HepG2 (cell line): ENCODE measurements around the gene TMEM35B. TPM values are rescaled to one million over a fixed set of nuclear protein-coding genes. Genes with fewer than 3 reads are reported as not detected.

Experiments used
- ATAC-seq: fragments of 200-7000 bp; cut with Tn5 transposase; 3 replicates; pipeline ENCODE4 v1.9.1; 2020; ENCODE audit warnings: mild to moderate bottlenecking, moderate library complexity
- BruUV-seq: library from RNA; stranded (reverse); fragments of 400-500 nt; replicated peaks from 2 replicates; lab custom pipeline; 2021; lab: Mats Ljungman, UMichigan
- CTCF ChIA-PET: fragments of 300-600 bp; formaldehyde crosslinking; extraction: SDS; loops from one replicate; lab custom pipeline; 2021; ENCODE audit warnings: low total read pairs, inconsistent platforms, low intra/inter-chr PET ratio; lab: Yijun Ruan, JAX
- POLR2A ChIA-PET: fragments of 350-600 bp; sonication (Branson Sonifier 250); formaldehyde crosslinking; loops from one replicate; lab custom pipeline; 2020; ENCODE audit warnings: antibody characterized with exemption, inconsistent platforms; lab: Yijun Ruan, JAX
- DNase-seq: peaks from one replicate; pipeline ENCODE4 v3.0.0-alpha.2; 2015; ENCODE audit warnings: low spot score
- FAIRE-seq: peaks from 3 replicates; lab custom pipeline; 2011; peaks lifted over from hg19 to GRCh38; lab: Jason Lieb, UNC
- H2AFZ ChIP-seq: one replicate; pipeline ENCODE4 v1.6.1; 2011; ENCODE audit warnings: low read length, inconsistent platforms
- H3K27ac ChIP-seq: fragments of 300-600 bp; 3 replicates; pipeline ENCODE4 v1.8.0; 2011; ENCODE audit warnings: mixed run types, mild to moderate bottlenecking, mixed read lengths, low read length, inconsistent platforms; ENCODE audit not compliant: insufficient read depth; ENCODE audit errors: extremely low read length
- H3K27me3 ChIP-seq, 2 experiments: fragments of 200-600 bp in 1 of 2; 2 replicates in 1 of 2; 3 replicates in 1 of 2; pipeline versions ENCODE4 v1.6.0 to v1.8.0; 2011; ENCODE audit warnings: low read length in 2 of 2, mild to moderate bottlenecking in 2 of 2, moderate library complexity in 2 of 2, inconsistent platforms in 1 of 2; ENCODE audit not compliant: insufficient read depth in 2 of 2, control insufficient read depth in 1 of 2
- H3K36me3 ChIP-seq, 2 experiments: fragments of 200-600 bp in 1 of 2; replicated peaks in 1 of 2; 2 replicates in 1 of 2; 3 replicates in 1 of 2; pipeline versions ENCODE4 v1.5.1 to v1.8.0; 2011; ENCODE audit warnings: low read length in 2 of 2, inconsistent platforms in 1 of 2; ENCODE audit not compliant: insufficient read depth in 2 of 2, control insufficient read depth in 1 of 2
- H3K4me1 ChIP-seq: 2 replicates; pipeline ENCODE4 v1.5.1; 2012; ENCODE audit warnings: low read length, inconsistent platforms; ENCODE audit not compliant: insufficient read depth
- H3K4me2 ChIP-seq: 2 replicates; pipeline ENCODE4 v1.6.0; 2011; ENCODE audit warnings: low read depth, low read length, inconsistent platforms
- H3K4me3 ChIP-seq, 3 experiments: fragments of 200-600 bp in 1 of 3; sonication (generic), shearing (Covaris generic) in 1 of 3; replicated peaks in 1 of 3; 2 replicates each; pipeline ENCODE4 v1.5.1; 2011 to 2016; ENCODE audit warnings: low read length in 3 of 3, inconsistent platforms in 2 of 3, low read depth in 2 of 3, mild to moderate bottlenecking in 2 of 3, control low read depth in 1 of 3, mixed read lengths in 1 of 3; ENCODE audit not compliant: insufficient read depth in 1 of 3
- H3K79me2 ChIP-seq: one replicate; pipeline ENCODE4 v1.6.1; 2011; ENCODE audit warnings: low read length, inconsistent platforms; ENCODE audit not compliant: insufficient read depth
- H3K9ac ChIP-seq: 2 replicates; pipeline ENCODE4 v1.6.0; 2011; ENCODE audit warnings: mild to moderate bottlenecking, low read depth, low read length, inconsistent platforms; ENCODE audit not compliant: insufficient read depth
- H3K9me3 ChIP-seq: 2 replicates; pipeline ENCODE4 v1.5.1; 2012; ENCODE audit warnings: mild to moderate bottlenecking, low read length
- H4K20me1 ChIP-seq: 2 replicates; pipeline ENCODE4 v1.6.0; 2011; ENCODE audit warnings: inconsistent platforms, mild to moderate bottlenecking, low read length, moderate library complexity; ENCODE audit not compliant: insufficient read depth
- FOXM1 ChIP-seq: sonication (generic); formaldehyde crosslinking; IDR thresholded peaks from 2 replicates; pipeline ENCODE4 v1.5.0; 2020; ENCODE audit warnings: missing genetic modification reagents
- PAX8 ChIP-seq: sonication (generic); formaldehyde crosslinking; IDR thresholded peaks from 2 replicates; pipeline ENCODE4 v1.8.0; 2022; ENCODE audit warnings: mild to moderate bottlenecking, missing genetic modification reagents, borderline replicate concordance
- POLR2AphosphoS2 ChIP-seq: IDR thresholded peaks from 2 replicates; pipeline ENCODE4 v1.6.1; 2011; ENCODE audit warnings: low read depth, low read length, improper control_type of control experiment
- SAP130 ChIP-seq: IDR thresholded peaks from 2 replicates; pipeline ENCODE4 v1.6.1; 2016; ENCODE audit warnings: low read depth
- SMAD1 ChIP-seq: sonication (generic); formaldehyde crosslinking; IDR thresholded peaks from 2 replicates; pipeline ENCODE4 v1.4.0; 2020; ENCODE audit warnings: missing genetic modification reagents, low read depth, mild to moderate bottlenecking, borderline replicate concordance
- STAT5B ChIP-seq: sonication (generic); formaldehyde crosslinking; IDR thresholded peaks from 2 replicates; pipeline ENCODE4 v1.4.0; 2020; ENCODE audit warnings: missing genetic modification reagents
- ZNF331 ChIP-seq: sonication (generic); formaldehyde crosslinking; IDR thresholded peaks from 2 replicates; pipeline ENCODE4 v1.4.0; 2020; ENCODE audit warnings: missing genetic modification reagents
- ZNF367 ChIP-seq: sonication (generic); formaldehyde crosslinking; IDR thresholded peaks from 2 replicates; pipeline ENCODE4 v1.4.0; 2020; ENCODE audit warnings: missing genetic modification reagents, borderline replicate concordance
- ZNF550 ChIP-seq: sonication (generic); formaldehyde crosslinking; IDR thresholded peaks from 2 replicates; pipeline ENCODE4 v1.4.0; 2020; ENCODE audit warnings: mild to moderate bottlenecking, missing genetic modification reagents, borderline replicate concordance
- ZNF563 ChIP-seq: sonication (generic); formaldehyde crosslinking; IDR thresholded peaks from 2 replicates; pipeline ENCODE4 v1.8.0; 2022; ENCODE audit warnings: mild to moderate bottlenecking, moderate library complexity, missing genetic modification reagents
- WGBS: methylation state at CpG from one replicate; pipeline ENCODE4 v1.1.6; 2017; ENCODE audit warnings: low lambda C conversion rate; 5-methylcytosine and 5-hydroxymethylcytosine counted together
- in situ Hi-C: cut with HindIII; loops from 2 replicates; pipeline ENCODE4 v1.10.0; 2017; ENCODE audit warnings: low pct_unique_long_range_greater_than_20kb; ENCODE audit not compliant: extremely low pct_ligation_motif_present
- intact Hi-C: fragments of 100-400 bp; cut with micrococcal nuclease; formaldehyde crosslinking; loops from one replicate; pipeline ENCODE4 v1.10.0; 2022; ENCODE audit not compliant: unreplicated experiment
- polyA plus RNA-seq, 8 experiments: library from polyadenylated mRNA; depleted of rRNA in 3 of 8; stranded (reverse) in 7 of 8; unstranded in 1 of 8; fragments of >200 nt; fragmentation: Illumina TruSeq in 4 of 8; extraction: Trizol in 4 of 8; gene quantifications; 2 replicates each; pipeline versions ENCODE4 v1.2.1 to v1.2.3, GENCODE V29; 2011 to 2016; ENCODE audit warnings: low read depth in 4 of 8, missing spikeins in 1 of 8, mixed read lengths in 1 of 8; ENCODE audit not compliant: insufficient read depth in 1 of 8
- total RNA-seq, 5 experiments: library from RNA; depleted of rRNA; stranded (reverse); fragments of >200 nt; fragmentation: Illumina TruSeq; extraction: Trizol; gene quantifications; 2 replicates each; pipeline ENCODE4 v1.2.3, GENCODE V29; 2016; ENCODE audit warnings: low read depth in 1 of 5
- TF ChIP-seq, protein P1 (sequence below): sonication (generic); formaldehyde crosslinking; IDR thresholded peaks from 2 replicates; pipeline ENCODE4 v1.5.1; 2020; ENCODE audit warnings: missing genetic modification reagents, mild to moderate bottlenecking, borderline replicate concordance

Gene TMEM35B
- total and polyA plus RNA-seq, 2 of the 13 experiments (the other 11 are each of a cell fraction or from before 2014, with no cell fraction given) = 11.5 to 26.0 TPM

DNA sequence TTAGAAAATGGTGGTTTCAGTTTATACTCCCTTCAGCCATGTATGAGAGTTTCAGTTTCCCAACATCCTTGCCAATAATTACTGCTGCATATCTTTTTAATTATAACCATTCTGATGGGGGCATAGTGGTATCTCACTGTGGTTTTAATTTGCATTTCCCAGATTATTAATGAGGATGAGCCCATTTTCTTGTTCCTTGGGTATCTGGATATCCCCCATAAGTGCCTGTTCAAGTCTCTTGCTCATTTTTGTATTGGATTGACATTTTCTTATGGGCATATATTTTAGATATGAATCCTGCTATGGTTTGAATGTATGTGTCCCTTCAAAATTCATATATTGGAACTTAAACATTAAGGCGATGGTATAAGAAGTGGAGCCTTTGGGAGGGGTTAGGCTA lies 48.2 kb upstream of the TMEM35B start:
- Histone ChIP-seq H3K27me3 (no peaks in the 10 kb centered on the region; a peak in 1 of 5 replicates), H3K27ac (no peak overlapping the region), H3K9ac (no peak overlapping the region), H3K9me3 (peaks cover 11% of the 10 kb centered on the region), H3K4me3 (no peak overlapping the region), H3K4me2 (no peak overlapping the region), H3K4me1 (peaks cover 12% of the 10 kb centered on the region), H3K36me3 (no peaks in the 10 kb centered on the region), H4K20me1 (no peaks in the 10 kb centered on the region), H3K79me2 (peaks cover 12% of the 10 kb centered on the region), H2AFZ (no peak overlapping the region)
- intact Hi-C loops = loop anchor here (5.0 kb wide), 2 partner anchors 46 to 159 kb away; partner anchors contain the start of genes SFPQ and TMEM35B
- no peak for ATAC-seq
- TF ChIP-seq PAX8 (CRISPR knock-in tag) (no peak), ZNF550 (CRISPR knock-in tag) (no peak), STAT5B (CRISPR knock-in tag) (no peak), FOXM1 (CRISPR knock-in tag) (no peak), ZNF367 (no peak), ZNF563 (CRISPR knock-in tag) (no peak), SMAD1 (CRISPR knock-in tag) (no peak), ZNF331 (CRISPR knock-in tag) (no peak), POLR2AphosphoS2 (no peak), SAP130 (CRISPR knock-in tag) (no peak)
- TF ChIP-seq, protein P1, sequence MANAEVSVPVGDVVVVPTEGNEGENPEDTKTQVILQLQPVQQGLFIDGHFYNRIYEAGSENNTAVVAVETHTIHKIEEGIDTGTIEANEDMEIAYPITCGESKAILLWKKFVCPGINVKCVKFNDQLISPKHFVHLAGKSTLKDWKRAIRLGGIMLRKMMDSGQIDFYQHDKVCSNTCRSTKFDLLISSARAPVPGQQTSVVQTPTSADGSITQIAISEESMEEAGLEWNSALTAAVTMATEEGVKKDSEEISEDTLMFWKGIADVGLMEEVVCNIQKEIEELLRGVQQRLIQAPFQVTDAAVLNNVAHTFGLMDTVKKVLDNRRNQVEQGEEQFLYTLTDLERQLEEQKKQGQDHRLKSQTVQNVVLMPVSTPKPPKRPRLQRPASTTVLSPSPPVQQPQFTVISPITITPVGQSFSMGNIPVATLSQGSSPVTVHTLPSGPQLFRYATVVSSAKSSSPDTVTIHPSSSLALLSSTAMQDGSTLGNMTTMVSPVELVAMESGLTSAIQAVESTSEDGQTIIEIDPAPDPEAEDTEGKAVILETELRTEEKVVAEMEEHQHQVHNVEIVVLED (CRISPR knock-in tag) = no peak
- ChIA-PET POLR2A (no interaction called here), CTCF (no interaction called here)
- no peak for DNase-seq
- in situ Hi-C loops = no loop called here
- FAIRE-seq = no peak
- WGBS = 67% methylated on average over 1 of the region's 1 CpG
- BruUV-seq = no TSS peak
